HepG2 (cell line): ENCODE results near the gene GK. TPM values are rescaled to one million over a fixed set of nuclear protein-coding genes. Genes with fewer than 3 reads are reported as not detected.

Source experiments
- AKNA ChIP-seq: sonication (generic); formaldehyde crosslinking; IDR thresholded peaks from 2 replicates; pipeline ENCODE4 v1.4.0; 2020; ENCODE audit warnings: missing genetic modification reagents, borderline replicate concordance
- BRF2 ChIP-seq: sonication (generic); formaldehyde crosslinking; IDR thresholded peaks from 2 replicates; pipeline ENCODE4 v1.8.1; 2022; ENCODE audit warnings: mild to moderate bottlenecking, missing genetic modification reagents
- CERS6 ChIP-seq: sonication (generic); formaldehyde crosslinking; IDR thresholded peaks from 2 replicates; pipeline ENCODE4 v1.5.0; 2020; ENCODE audit warnings: missing genetic modification reagents
- EP300 ChIP-seq, 3 experiments: sonication (generic) in 1 of 3; formaldehyde crosslinking in 1 of 3; IDR thresholded peaks; 2 replicates each; pipeline versions ENCODE4 v1.5.1 to v1.6.1; 2011 to 2020; ENCODE audit warnings: low read depth in 2 of 3, low read length in 2 of 3, borderline replicate concordance in 1 of 3, improper control_type of control experiment in 1 of 3, mild to moderate bottlenecking in 1 of 3, missing genetic modification reagents in 1 of 3, moderate library complexity in 1 of 3
- MBNL3 ChIP-seq: fragments of 250-450 bp; sonication (Bioruptor Pico); conservative IDR thresholded peaks from 2 replicates; pipeline ENCODE4 v1.8.0; 2022; ENCODE audit warnings: mild to moderate bottlenecking, inconsistent platforms
- MXD3 ChIP-seq: IDR thresholded peaks from 2 replicates; pipeline ENCODE4 v1.6.1; 2016; ENCODE audit warnings: mild to moderate bottlenecking, missing biosample characterization, missing genetic modification reagents
- MXI1 ChIP-seq: IDR thresholded peaks from 3 replicates; pipeline ENCODE4 v1.6.1; 2012; ENCODE audit warnings: low read depth, low read length, inconsistent platforms, borderline replicate concordance
- NR2F2 ChIP-seq: IDR thresholded peaks from 2 replicates; pipeline ENCODE4 v1.6.1; 2012; ENCODE audit warnings: low read depth, inconsistent platforms, borderline replicate concordance
- PHF21A ChIP-seq: sonication (generic); formaldehyde crosslinking; IDR thresholded peaks from 2 replicates; pipeline ENCODE4 v1.5.0; 2020; ENCODE audit warnings: mild to moderate bottlenecking, missing genetic modification reagents
- SIN3A ChIP-seq: IDR thresholded peaks from 2 replicates; pipeline ENCODE4 v1.6.1; 2011; ENCODE audit warnings: low read depth, mild to moderate bottlenecking, control low read depth, low read length, borderline replicate concordance
- SKI ChIP-seq: fragments of 450-650 bp; IDR thresholded peaks from one replicate; pipeline ENCODE4 v1.6.1; 2018; ENCODE audit warnings: mild to moderate bottlenecking; ENCODE audit not compliant: partially characterized antibody
- THAP11 ChIP-seq: IDR thresholded peaks from 2 replicates; pipeline ENCODE4 v1.6.1; 2016; ENCODE audit warnings: missing biosample characterization, missing genetic modification reagents
- ZBTB3 ChIP-seq: sonication (generic); formaldehyde crosslinking; IDR thresholded peaks from 2 replicates; pipeline ENCODE4 v1.4.0; 2020; ENCODE audit warnings: low read depth, mild to moderate bottlenecking, moderate library complexity, missing genetic modification reagents, borderline replicate concordance
- polyA plus RNA-seq, 8 experiments: library from polyadenylated mRNA; depleted of rRNA in 3 of 8; stranded (reverse) in 7 of 8; unstranded in 1 of 8; fragments of >200 nt; fragmentation: Illumina TruSeq in 4 of 8; extraction: Trizol in 4 of 8; gene quantifications; 2 replicates each; pipeline versions ENCODE4 v1.2.1 to v1.2.3, GENCODE V29; 2011 to 2016; ENCODE audit warnings: low read depth in 4 of 8, missing spikeins in 1 of 8, mixed read lengths in 1 of 8; ENCODE audit not compliant: insufficient read depth in 1 of 8
- total RNA-seq, 5 experiments: library from RNA; depleted of rRNA; stranded (reverse); fragments of >200 nt; fragmentation: Illumina TruSeq; extraction: Trizol; gene quantifications; 2 replicates each; pipeline ENCODE4 v1.2.3, GENCODE V29; 2016; ENCODE audit warnings: low read depth in 1 of 5
- TF ChIP-seq, protein P1 (sequence below): sonication (generic); formaldehyde crosslinking; conservative IDR thresholded peaks from 2 replicates; pipeline ENCODE4 v1.4.0; 2020; ENCODE audit warnings: missing genetic modification reagents

Gene GK
- total and polyA plus RNA-seq, 2 of the 13 experiments (the other 11 are each of a cell fraction or from before 2014, with no cell fraction given): 64.2 to 265 TPM

DNA sequence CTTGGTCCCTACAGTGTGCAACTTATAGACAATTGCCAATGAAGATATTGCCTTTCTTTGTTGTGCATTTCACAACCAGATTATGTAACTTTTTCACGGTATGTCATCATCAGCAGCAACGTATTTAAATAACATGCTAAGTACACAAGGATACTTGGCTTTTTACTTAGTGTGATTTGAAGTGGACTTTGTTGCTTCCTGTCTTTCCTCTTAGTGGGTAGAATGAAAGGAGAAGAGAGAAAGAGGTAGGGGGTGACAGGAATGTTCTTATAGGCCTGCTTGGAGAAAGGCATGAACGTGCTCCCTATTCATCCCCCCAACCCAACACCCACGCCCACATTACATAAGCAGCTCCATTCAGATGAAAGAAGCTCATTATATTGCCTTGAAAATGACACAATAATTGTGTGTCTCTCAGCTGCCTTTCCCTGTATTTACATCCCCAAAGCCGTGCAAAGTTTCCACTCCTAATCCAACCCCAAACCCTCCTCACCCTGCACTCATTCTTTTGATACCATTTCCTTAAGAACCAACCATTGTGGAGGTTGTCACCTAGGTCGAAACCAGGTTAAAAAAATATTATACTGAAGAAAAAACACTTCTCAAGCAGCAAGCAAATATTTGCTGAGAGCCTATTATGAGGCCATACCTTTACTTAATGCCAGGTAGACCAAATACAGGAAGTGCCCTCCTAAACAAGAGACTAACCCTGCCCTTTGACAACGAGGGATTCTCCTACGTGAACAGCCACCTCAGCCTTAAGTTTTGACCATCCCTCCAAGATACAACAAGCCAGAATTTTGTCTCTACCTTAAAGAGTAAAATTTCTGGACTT is 25.2 kb upstream of the GK start (continued):
- TF ChIP-seq MXD3 (CRISPR knock-in tag) (no peak), AKNA (CRISPR knock-in tag) (no peak; the same call in 1 of the 2 replicates), SIN3A (no peak), BRF2 (CRISPR knock-in tag) (no peak), EP300 (IDR thresholded peaks at IDR 0.05; ENCODE audit: low read depth in 2 of 2, low read length in 2 of 2) (peak; percentile 77 to 96), EP300 (CRISPR knock-in tag; IDR thresholded peaks at IDR 0.05; ENCODE audit: borderline replicate concordance) (peak; percentile 91), THAP11 (peak; percentile 74), MXI1 (no peak), SKI (peak; percentile 33), CERS6 (CRISPR knock-in tag) (no peak), MBNL3 (CRISPR knock-in tag) (no peak), NR2F2 (peak; percentile 55; the same call in 1 of the 2 replicates), PHF21A (CRISPR knock-in tag) (peak; percentile 49; the same call in 1 of the 2 replicates), ZBTB3 (CRISPR knock-in tag) (no peak)
- TF ChIP-seq, protein P1, sequence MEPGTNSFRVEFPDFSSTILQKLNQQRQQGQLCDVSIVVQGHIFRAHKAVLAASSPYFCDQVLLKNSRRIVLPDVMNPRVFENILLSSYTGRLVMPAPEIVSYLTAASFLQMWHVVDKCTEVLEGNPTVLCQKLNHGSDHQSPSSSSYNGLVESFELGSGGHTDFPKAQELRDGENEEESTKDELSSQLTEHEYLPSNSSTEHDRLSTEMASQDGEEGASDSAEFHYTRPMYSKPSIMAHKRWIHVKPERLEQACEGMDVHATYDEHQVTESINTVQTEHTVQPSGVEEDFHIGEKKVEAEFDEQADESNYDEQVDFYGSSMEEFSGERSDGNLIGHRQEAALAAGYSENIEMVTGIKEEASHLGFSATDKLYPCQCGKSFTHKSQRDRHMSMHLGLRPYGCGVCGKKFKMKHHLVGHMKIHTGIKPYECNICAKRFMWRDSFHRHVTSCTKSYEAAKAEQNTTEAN (CRISPR knock-in tag): peak; percentile 39; the same call in 1 of the 2 replicates
